Measurements from ENCODE around the gene CEP85. TPM values are rescaled to one million over a fixed set of nuclear protein-coding genes. Genes with fewer than 3 reads are reported as not detected.

Gene CEP85
- total RNA-seq, 1 experiment from 2014 or later, result 19.7 TPM

DNA sequence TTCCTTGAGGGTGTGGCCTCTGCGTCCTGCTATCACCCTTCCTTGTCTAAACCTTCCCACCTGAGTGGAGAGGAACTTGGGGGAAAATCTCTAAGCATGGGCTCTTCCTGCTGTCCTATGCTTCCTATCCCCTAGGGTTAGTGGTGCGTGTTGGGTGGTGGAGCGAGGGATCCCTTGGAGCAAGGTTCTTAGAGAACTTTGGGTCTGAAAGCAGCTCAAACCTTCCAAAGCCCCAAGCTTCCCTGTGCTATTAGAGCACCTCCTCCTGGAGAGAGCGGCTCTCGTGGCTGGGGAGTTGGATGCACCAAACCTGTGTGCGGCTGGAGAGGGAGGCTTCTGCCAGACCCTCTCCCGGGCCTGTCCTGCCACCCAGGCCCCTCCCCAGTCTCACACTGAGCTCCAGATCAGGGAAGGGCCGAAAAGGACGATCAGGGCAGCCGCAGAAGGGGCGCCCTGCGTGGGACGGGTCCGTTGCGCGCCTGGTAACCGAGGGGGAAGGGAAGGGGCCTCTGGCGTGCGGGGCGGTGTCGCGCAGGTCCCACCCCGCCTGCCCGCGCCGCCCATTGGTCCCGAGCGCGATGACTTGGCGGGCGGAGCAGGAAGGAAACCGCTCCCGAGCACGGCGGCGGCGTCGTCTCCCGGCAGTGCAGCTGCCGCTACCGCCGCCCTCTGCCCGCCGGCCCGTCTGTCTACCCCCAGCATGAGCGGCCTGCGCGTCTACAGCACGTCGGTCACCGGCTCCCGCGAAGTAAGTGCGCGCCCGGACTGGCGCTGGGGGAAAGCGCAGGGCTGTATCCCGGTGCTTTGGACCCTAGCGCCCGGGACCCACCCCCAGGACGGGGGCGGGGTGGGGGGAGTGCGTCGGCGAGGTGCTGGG, 45.7 kb downstream of the CEP85 start, which contains the start of gene SH3BGRL3:
SH3BGRL3 (plus strand) TSS at position 631 of the 877 bp plus-strand sequence; CDS start at position 701, 70 bp downstream.
- CTCF ChIA-PET, result interaction anchor here (0.6 to 1.8 kb wide), 6 partner anchors 22 to 176 kb away, joined by 3 to 7 read pairs (median 4); partner anchors contain the start of gene CEP85
- BruUV-seq (replicated peaks), result no TSS peak

DNA sequence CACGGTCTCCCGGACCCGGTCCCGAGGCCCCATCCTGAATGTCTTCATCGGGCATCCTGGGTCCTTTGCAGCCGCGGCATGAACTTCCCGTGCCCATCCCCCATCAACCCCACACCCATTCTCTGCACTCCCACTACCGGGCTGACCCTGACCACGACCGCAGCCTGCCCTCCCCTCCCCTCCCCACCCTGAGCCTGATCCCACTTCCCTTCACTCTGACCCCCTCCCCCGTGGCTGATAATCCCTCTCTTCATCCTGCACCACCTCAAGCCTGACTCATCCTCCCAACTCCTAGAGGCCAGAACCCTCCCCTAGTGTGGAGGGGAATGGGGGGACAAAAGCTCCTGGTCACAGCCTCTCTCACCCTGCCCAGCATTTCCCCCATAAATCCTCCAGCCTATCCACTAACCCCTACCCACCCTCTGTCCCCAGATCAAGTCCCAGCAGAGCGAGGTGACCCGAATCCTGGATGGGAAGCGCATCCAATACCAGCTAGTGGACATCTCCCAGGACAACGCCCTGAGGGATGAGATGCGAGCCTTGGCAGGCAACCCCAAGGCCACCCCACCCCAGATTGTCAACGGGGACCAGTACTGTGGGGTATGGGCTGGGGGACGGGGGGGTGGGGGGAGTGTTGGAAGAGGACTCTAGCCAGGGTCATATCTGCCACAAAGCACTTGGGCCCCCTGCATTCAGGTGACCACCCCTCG, 46.5 kb downstream of the CEP85 start:
- intact Hi-C loops (cut with micrococcal nuclease; ENCODE audit: unreplicated experiment), result no loop called here
- H3K4me3 ChIP-seq (ENCODE audit: low read depth, low read length), result peak overlapping the region; percentile 82
- ChIA-PET CTCF (interaction anchor here (0.5 to 1.8 kb wide), 4 partner anchors 22 to 137 kb away, joined by 4 to 7 read pairs (median 4); no protein-coding TSS in a partner anchor), POLR2A (interaction anchor here (1.4 kb wide), 1 partner anchor 111 kb away, joined by 4 read pairs; the partner anchor contains the start of gene ZNF593)
- H3K9me3 Mint-ChIP-seq (ENCODE audit: unreplicated experiment), result no peaks in the 10 kb centered on the region
- peak overlapping the region; percentile 81 for H3K27ac Mint-ChIP-seq (ENCODE audit: unreplicated experiment)
- peaks cover 52% of the 10 kb centered on the region for H3K4me1 ChIP-seq
- no TSS peak for BruUV-seq (replicated peaks)
- TF ChIP-seq, protein P1, sequence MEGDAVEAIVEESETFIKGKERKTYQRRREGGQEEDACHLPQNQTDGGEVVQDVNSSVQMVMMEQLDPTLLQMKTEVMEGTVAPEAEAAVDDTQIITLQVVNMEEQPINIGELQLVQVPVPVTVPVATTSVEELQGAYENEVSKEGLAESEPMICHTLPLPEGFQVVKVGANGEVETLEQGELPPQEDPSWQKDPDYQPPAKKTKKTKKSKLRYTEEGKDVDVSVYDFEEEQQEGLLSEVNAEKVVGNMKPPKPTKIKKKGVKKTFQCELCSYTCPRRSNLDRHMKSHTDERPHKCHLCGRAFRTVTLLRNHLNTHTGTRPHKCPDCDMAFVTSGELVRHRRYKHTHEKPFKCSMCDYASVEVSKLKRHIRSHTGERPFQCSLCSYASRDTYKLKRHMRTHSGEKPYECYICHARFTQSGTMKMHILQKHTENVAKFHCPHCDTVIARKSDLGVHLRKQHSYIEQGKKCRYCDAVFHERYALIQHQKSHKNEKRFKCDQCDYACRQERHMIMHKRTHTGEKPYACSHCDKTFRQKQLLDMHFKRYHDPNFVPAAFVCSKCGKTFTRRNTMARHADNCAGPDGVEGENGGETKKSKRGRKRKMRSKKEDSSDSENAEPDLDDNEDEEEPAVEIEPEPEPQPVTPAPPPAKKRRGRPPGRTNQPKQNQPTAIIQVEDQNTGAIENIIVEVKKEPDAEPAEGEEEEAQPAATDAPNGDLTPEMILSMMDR (IDR thresholded peaks at IDR 0.05; ENCODE audit: insufficient read depth in 1 of 2, low read depth in 1 of 2, low read length in 1 of 2, severe bottlenecking in 1 of 2, unreplicated experiment in 1 of 2), result no peak
- peaks cover 39% of the 10 kb centered on the region for H3K4me1 Mint-ChIP-seq (ENCODE audit: low read depth, unreplicated experiment)
- peaks cover 52% of the 10 kb centered on the region for H3K36me3 Mint-ChIP-seq (ENCODE audit: insufficient read depth, unreplicated experiment)
- no peaks in the 10 kb centered on the region for H3K27me3 ChIP-seq (replicated peaks; ENCODE audit: control insufficient read depth, insufficient read depth, low read length)
- H3K9me3 ChIP-seq, result no peaks in the 10 kb centered on the region
- H3K36me3 ChIP-seq (ENCODE audit: control insufficient read depth, insufficient read depth, low read length), result peaks cover 2% of the 10 kb centered on the region
- H3K4me3 Mint-ChIP-seq (ENCODE audit: unreplicated experiment), result peak overlapping the region; percentile 88
- DNase-seq, result no peak
- no peaks in the 10 kb centered on the region for H3K27me3 Mint-ChIP-seq (ENCODE audit: insufficient read depth, unreplicated experiment)

More for the DNA sequence above, 45.7 kb downstream of the CEP85 start, which contains the start of gene SH3BGRL3:
- H3K27me3 Mint-ChIP-seq (ENCODE audit: insufficient read depth, unreplicated experiment), result no peaks in the 10 kb centered on the region
- Histone ChIP-seq H3K4me3 (ENCODE audit: low read depth, low read length) (peak within 1 kb of the TSS; percentile 82), H3K4me1 (peaks cover 47% of the 10 kb centered on the region), H3K27me3 (replicated peaks; ENCODE audit: control insufficient read depth, insufficient read depth, low read length) (no peaks in the 10 kb centered on the region), H3K36me3 (ENCODE audit: control insufficient read depth, insufficient read depth, low read length) (peaks cover 2% of the 10 kb centered on the region), H3K9me3 (no peaks in the 10 kb centered on the region)
- H3K4me3 Mint-ChIP-seq (ENCODE audit: unreplicated experiment), result peak within 1 kb of the TSS; percentile 88
- H3K27ac Mint-ChIP-seq (ENCODE audit: unreplicated experiment), result peak within 1 kb of the TSS; percentile 81
- TF ChIP-seq, protein P1 (IDR thresholded peaks at IDR 0.05; ENCODE audit: insufficient read depth in 1 of 2, low read depth in 1 of 2, low read length in 1 of 2, severe bottlenecking in 1 of 2, unreplicated experiment in 1 of 2), result peak in 1 of 2 experiments; percentile 58
- H3K36me3 Mint-ChIP-seq (ENCODE audit: insufficient read depth, unreplicated experiment), result peaks cover 47% of the 10 kb centered on the region
- H3K9me3 Mint-ChIP-seq (ENCODE audit: unreplicated experiment), result no peaks in the 10 kb centered on the region
- POLR2A ChIA-PET, result interaction anchor here (1.4 kb wide), 1 partner anchor 110 kb away, joined by 4 read pairs; the partner anchor contains the start of gene ZNF593
- peaks cover 36% of the 10 kb centered on the region for H3K4me1 Mint-ChIP-seq (ENCODE audit: low read depth, unreplicated experiment)
- intact Hi-C loops (cut with micrococcal nuclease; ENCODE audit: unreplicated experiment), result loop anchor here (2.0 kb wide), 1 partner anchor 45 kb away; the partner anchor contains the start of gene CEP85
- peak; percentile 76 to 86 for DNase-seq

Data from Caco-2 (cell line).